CD4-positive, alpha-beta T cell treated with Interferon alpha-2 for 1 hour (primary cell): Measurements from ENCODE around the gene PDE11A.
"Not testable (repeated sequence)": the region's sequence is repeated elsewhere in the genome, so short reads cannot be mapped to it uniquely, and the experiment has no call there.

ENCODE experiments used
- DNase-seq, 2 donors: peaks; one replicate each; pipeline ENCODE4 v3.0.0-alpha.2; 2020 to 2022

PDE11A gene

DNA sequence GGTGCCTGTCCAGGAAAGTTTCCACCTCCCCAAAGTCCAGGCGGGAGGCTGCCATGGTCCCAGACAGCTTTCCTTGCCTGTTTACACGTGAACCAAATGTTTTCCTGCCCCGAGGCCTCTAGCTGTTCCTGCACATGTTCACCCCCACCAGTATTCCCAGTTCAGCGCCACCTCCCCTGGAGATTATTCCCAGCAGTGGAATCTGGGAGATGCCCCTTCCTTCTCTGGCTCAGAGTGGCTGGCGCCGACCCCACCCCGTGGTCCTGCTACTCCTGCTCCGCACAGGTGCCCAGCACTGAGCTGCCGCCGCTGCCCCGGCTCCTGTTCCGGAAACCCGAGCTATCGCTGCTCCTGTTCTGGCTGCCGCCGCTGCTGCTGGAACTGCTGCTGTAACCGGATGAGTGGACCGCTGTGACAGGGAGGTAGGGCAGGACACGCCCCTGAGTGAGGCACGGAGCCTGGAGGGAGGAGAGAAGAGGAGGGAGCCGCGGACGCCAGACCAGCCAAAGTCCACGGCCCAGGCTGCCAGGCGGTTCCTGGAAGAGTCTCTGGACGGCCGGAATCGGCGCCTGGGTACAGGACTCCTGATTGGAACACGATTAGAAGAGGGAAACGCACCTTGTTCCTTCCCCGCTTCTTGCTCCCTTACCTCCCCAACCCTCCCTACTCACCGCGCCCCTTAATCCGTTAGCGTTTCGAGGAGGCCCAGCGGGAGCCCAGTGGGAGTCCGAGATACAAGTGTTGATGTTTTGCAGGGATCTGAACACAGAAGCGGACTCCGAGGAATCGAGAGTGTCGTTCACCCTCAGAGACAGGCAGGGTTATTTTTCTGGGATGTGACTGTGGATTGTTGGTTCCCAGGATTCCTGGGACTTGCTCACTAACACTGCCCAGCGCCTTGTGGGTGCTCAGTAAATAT, at the start of gene PDE11A:
Gene PDE11A (minus strand): TSS at position 395 of the 919 bp plus-strand sequence. CDS start 340 bp downstream, at position 55.
- DNase-seq = peak in 1 of 2 donors; percentile 4

DNA sequence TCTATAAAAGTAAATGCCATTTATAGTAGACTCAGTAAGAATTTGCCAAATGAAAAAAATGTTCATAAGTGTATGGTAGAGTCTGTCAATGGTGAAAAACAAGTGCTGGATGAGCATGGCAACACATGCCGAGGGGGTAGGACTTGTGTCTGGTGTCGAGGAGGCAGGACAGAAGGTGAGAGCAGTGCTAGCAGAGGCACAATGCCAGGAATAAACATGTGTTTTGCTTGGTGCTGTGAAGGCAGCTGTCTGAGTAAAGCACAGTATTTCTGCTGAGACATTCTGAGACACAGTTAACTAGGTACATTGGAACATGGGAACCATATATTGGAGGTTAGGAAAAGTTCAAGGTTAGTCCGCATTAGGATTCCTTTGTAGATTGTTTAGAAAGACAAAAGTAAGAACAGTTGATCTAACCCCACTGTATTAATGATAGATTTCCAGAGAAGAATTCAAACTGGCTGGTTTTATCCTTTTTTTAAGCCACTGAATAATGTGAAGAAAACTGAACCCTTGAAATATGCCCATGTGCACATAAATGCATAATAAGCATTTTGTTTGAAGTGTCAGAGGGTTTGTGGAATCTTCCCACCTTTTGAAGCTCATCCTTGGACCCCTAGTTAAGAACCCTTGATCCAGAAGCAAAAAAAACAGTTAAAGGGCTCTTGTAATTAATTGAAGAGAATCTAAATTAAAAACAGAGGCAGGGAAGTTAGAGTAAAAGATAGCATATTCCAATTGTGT, 46.8 kb upstream of the PDE11A start:
- DNase-seq = no peak

DNA sequence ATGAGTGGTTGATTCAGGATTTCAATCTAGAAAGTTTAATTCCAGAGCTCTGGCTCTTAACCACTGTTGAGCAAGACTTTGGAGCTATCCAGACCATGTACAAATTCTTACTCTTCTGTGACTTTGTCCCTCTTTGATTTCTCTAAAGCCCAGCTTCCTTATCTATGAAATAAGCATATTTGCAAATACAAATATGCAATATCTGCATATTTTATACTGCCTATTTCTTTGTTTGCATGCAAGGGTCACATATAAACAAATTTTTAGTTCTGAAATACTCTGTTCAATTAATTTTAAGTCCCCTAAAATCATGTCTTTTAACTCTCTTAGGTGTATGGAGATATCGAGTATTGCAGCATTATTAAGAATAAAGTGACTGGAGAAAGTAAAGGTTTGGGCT, 45.1 kb upstream of the PDE11A start:
- DNase-seq = no peak

DNA sequence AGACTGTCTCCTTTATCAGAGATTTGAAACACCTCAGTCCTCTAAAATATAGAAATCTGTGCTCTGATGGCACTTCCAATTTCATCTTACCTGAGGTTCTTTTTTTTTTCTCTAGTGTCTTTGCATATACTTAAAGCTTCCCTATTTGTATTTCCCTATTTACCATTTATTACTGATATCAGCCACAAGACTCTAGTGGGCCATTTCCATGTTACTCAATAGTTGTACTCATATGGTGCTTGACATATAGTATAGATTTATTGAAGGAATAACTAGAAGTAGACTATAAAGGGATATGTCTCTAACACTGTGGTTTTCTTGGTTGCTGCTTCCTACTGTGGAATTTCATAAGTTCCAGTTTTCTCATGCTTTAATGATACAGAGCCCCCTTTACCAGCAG, 42.7 kb upstream of the PDE11A start:
- DNase-seq = no peak

DNA sequence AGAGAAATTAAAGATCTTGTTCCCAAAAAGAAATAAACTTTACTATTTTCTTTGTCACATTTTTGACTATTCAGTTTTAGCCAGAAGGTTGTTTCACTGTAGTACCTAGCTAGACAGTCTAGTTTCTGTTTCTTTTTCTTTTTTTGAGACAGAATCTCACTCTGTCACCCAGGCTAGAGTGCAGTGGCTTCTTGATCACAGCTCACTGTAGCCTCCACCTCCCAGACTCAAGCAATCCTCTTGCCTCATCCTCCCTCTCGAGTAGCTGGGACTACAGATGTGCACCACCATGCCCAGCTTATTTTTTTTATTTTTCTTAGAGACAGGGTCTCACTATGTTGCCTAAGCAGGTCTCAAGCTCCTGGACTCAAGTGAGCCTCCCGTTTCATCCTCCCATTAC, 41.9 kb upstream of the PDE11A start:
- DNase-seq = no peak

DNA sequence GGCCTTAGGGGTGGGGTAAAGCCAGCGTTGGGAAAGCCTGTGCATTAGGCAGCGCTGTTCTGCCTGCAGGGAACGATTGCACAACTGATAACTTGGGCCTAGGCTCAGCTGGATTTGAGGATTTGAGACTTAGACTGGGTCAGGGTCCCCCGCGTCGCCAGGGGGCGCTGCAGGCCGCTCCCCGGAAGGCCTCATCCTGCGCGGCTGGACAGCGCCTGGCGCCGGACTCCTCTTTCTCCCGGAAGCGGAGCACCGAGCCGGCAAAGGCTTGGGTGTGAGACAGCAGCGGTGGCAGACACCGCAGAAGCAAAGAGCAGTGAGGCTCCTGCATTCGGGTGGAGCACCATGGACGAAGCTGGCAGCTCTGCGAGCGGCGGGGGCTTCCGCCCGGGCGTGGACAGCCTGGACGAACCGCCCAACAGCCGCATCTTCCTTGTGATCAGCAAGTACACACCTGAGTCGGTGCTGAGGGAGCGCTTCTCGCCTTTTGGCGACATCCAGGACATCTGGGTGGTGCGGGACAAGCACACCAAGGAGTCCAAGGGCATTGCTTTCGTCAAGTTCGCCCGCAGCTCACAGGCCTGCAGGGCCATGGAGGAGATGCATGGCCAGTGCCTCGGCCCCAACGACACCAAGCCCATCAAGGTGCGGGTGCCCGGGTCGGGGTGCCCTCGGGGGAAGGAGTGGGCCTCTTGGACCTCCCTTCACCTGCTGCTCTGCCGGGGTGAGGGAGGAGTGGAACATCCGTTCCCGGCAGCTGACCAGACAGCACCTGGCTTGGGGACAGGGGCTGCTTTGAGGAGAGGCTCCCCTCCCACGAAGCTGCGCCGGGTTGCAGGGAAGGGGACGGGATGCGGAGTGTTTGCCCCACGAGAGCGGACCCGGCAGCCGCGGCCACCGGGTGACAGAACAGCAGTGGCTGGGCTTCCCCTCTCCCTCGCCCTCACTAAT, 39.9 kb upstream of the PDE11A start, which contains the start of gene RBM45:
Gene RBM45 (plus strand): TSS at position 236 of the 951 bp plus-strand sequence. CDS start 110 bp downstream, at position 346.
- peak; percentile 84 to 87 for DNase-seq

DNA sequence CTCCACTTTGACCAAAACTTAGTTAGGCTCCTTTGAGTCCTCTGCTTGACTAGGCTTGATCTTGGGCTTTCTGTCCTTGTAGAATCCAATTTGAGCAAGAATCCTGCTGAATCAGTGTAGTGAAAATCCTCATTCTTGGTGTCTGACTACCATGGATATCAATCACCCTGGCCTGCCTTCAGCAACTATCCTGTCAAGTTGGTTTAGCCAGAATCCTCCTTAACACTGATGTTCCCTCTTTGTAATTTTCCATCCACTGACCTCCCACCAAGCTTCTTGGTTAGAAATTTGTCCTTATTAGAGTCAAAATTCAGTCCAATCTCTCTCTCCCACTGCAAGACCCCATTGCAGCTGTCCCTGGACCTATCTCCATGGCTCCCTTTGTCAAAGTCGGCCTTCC, 39.2 kb upstream of the PDE11A start:
- no peak for DNase-seq

DNA sequence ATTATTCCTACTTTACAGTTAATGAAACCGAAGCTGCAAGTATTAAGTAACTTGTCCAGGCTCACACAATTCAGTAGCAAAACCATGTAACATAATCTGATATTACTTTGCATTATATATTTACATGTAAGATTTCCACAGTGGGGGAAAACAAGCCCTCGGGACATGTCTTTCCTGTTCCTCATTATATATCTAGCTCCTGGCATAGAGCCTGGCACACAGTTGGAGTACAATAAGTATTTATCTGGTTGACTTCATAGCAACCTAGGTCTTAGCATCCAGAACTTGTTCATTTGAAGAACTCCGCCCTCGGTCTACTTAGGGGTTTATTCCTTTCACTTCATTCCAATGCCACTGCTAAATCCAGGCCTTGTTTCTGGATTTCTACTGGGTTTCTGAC, 38.1 kb upstream of the PDE11A start:
- DNase-seq = no peak

DNA sequence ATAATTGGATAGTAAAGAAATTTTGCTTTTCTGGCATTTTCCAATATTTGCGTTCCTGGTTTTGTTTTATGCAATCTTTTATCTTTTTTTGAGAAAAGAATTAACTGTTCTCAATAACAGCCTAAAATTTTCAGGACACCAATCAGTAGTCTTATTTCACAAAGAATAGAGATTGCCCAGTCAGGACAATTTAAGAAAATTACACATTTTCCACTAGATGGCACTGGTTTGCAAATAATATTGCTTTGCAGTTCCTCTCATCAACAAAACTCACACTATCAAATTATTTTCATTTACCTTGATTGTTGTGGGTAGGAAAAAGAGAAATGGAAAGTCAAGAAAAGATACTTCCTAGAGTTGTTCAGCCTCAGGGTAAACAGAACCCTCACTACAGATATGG, 37.2 kb upstream of the PDE11A start:
- DNase-seq = peak in 1 of 2 donors; percentile 62

DNA sequence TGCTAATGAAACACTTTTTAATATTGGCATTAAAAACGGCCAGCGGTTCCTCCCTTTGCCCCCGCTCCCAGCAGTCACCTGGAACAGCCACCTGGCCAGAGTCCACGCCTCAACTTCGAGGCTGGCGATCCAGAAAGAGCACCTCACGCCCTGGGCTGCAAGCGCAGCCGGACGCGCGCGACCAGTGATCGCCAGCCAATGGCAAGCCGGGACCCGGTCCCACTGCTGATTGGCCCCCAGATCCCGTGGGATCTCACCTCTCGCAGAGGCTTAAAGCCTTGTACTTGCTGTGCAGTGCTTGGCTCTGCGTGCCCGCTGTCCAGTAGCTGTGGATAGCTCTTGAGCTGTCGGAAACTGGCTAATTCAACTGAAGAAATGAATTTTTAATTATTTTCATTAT, 35.6 kb upstream of the PDE11A start:
- no peak for DNase-seq

DNA sequence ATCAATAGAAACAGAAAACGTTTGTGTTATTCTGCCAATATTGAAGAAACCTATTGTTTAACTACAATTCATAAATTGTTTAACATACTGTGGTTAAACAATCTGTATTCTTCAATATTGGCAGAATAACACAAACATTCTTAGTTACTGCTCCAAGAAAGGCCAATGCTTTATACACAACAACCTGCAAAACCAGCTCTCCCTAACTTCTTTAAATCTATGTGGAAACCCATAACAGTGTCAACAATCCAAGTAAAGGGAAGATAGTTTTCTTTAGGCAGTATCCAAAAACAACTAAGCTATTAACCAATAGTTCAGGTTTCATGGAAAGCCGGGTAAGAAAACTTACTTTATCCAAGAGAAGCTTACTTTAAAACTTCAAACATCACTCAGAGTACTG, 33.5 kb upstream of the PDE11A start:
- DNase-seq = no peak

DNA sequence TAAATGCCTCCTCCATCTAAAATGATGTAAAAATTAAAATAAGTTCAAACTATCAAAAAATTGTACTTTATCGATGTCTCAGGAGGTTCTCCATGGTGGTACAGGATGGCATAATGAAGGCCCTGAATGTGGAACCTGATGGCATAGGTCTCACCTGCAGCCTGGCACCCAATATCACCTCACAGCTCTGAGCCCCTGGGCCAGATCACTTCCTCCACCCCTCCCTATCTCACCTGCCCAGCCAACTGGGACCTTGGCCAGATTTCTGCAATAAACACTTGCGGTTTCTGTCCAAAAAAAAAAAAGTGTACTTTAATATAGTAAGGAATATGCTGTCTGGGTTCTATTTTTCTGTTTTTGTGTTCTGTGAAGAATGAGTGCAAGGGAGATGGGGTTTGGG, 33.0 kb upstream of the PDE11A start:
- DNase-seq = no peak

DNA sequence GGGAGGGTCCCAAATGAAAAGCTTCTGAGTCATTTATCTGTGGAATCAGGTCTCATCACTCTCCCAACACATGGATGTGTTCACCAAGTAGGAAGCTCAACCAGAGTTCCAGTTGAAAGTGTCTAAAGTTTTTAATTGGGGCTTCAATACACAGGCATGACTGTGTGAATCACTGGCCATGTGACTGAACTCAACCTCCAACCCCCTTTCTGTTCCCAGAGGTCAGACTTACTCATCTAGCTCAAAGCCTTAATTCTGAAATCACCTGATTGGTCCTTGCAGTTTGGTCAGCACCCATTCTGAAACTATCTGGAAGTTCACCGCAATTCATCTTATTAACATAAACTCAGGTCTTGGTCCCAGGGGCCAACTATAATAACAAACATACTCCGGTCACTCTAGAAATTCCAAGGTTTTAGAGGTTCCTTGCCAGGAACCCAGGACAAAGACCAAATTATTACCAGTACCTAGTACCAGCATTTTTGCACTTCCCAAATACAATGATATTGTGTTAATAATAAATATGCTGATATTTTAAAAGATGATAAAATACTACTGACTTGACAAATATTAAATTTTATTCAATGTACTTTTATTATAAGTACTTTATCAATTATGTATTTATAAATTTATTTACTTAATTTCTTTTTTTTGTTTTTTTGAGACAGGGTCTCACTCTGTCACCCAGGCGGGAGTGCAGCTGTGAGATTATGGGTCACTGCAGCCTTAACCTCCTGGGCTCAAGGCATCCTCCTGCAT, 28.9 kb upstream of the PDE11A start:
- DNase-seq = no peak

DNA sequence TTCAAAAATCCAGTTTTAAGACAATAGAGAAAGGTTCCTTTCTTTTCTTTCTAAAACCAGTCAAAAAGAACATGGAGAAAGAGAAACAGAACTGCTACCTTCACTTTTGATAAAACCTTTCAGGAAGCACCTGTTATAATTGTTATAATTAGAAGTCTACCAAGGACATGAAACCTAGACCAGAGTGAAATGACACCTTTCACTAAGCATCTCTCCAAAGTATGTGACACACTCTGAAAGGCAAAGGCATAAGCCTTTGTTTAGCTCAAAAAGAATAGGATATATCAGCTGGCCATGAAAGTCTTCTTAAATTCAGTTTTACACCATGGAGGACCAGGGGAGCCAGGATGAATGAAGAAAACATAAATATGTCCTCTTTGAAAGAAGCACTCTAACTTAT, 20.9 kb upstream of the PDE11A start:
- DNase-seq = no peak

DNA sequence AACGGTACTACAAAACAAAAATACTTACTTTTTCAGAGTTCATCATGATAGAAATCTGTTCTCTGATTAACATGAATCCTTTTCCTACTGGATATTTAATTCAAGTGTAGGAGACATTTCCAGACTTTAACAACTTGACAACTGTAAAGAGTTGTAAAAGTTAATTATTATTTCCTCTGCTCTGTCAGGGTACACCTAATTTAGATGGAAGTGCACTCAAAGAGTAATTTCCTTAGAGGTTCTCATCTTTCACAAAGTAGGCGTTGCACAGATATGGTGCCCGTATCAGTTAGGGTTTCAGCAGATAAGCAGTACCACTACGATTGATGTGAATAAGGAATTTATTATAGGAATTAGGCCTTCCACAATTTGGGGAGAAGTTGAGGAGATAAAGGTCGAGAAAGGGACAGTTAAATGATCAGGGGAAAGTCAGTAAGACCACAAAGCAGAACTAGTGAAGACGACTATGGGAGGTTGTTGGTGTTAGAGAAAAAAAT, 16.2 kb upstream of the PDE11A start:
- no peak for DNase-seq

DNA sequence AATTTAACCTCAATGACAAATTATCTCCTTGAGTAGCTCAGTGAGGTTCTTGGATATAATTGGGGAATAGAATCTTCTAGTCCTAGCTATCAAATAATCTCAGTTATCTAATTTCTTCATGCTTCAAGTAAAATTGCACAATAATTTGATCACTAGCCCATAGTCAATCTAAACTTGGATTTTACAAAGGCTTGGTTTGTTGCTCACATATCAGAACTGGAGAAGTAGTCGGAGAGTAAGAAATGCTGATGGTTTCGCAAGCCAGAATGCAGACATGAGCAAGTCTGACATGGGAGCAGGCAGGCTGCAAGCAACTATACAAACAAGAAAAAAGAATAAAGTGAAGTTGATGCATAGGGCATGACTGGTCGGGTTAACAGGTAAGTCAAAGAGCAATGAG, 11.7 kb upstream of the PDE11A start:
- DNase-seq = no peak

DNA sequence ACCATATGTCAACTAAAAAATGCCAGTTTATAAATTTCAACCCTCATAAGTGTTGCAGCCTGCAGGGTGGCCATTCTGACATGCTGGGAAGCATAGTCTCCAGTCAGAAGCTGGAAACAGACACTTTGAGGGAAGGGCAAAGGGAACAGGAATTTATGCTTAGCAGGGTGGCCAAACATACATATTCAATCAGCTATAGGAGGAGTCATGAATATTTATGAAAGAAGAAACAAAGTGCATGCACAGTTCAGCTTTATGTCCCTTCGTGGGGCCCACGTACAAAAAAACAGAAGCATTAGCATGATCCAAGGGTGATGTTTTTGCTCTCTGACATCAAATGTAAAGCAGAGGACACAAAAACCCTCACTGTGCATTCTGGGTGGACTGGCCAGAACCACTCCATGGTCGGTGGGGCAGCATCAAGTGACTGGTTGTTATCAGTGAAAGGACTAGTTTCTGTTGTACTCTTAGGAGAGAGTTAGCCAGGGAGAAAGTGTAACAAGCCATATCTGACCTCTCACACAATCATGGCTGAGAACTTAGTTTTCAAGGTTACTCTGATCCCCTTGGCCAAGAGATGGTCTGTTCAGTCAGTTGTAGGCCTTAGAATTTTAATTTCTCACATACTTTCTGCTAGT, 9.9 kb upstream of the PDE11A start:
- DNase-seq = no peak

DNA sequence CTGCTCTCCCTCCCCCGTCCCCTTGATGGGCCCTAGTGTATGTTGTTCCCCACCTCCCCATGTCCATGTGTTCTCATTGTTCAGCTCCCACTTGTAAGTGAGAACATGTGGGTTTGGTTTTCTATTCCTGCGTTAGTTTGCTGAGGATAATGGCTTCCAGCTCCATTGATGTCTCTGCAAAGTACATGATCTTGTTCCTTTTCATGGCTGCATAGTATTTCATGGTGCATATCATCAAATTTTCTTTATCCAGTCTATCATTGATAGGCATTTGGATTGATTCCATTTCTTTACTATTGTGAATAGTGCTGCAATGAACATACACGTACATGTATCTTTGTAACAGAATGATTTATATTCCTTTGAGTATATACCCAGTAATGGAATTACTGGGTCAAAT, 6.7 kb upstream of the PDE11A start:
- not testable (repeated sequence) for DNase-seq

DNA sequence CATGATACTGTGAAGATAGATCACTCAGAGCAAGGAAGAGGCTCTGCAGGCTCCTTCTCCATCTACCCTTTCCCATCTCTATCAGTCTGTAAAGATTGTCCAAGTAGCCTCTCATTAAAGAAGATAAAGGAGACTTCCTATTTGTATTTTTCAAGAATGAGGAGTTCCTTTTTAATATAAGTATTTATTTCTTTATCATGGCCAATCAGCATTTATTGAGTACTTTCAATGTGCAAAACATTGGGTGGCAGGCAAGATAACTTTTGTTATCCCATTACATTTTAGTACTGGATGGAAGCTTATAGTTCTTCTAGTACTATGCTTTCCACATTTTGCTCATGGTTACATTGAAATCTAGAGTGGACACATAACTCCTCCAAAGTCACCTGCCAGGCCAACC, 3.6 kb upstream of the PDE11A start:
- DNase-seq = no peak

DNA sequence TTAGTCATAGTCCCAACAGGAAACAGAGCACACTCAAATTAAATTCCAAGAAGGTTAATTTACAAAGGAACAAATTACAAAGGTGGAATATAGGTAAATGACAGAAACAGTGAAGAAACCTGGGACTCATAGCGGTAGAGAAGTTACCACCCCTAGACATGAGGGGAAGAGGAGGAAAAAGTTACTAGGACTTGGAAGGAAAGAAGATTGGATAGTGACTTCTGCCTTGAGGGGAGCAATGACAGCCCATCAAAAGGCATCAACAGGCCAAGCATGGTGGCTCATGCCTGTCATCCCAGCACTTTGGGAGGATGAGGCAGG, 2.4 kb upstream of the PDE11A start:
- DNase-seq = no peak
